Stomach smooth muscle (tissue), 2 donors: ENCODE measurements around the gene MED8.

ENCODE experiments used
- H3K27ac ChIP-seq: one replicate; pipeline ENCODE4 v1.7.0; 2013; ENCODE audit warnings: mild to moderate bottlenecking, low read length, inconsistent platforms
- H3K27me3 ChIP-seq, 2 donors: one replicate each; pipeline ENCODE4 v1.7.0; 2013; ENCODE audit warnings: low read length in 2 of 2; ENCODE audit not compliant: insufficient read depth in 2 of 2, control insufficient read depth in 1 of 2
- H3K36me3 ChIP-seq, 2 donors: one replicate each; pipeline ENCODE4 v1.7.0; 2013; ENCODE audit warnings: low read length in 2 of 2; ENCODE audit not compliant: control insufficient read depth in 2 of 2, insufficient read depth in 2 of 2
- H3K4me1 ChIP-seq: one replicate; pipeline ENCODE4 v1.7.0; 2013; ENCODE audit warnings: low read length; ENCODE audit not compliant: control insufficient read depth, insufficient read depth
- H3K4me3 ChIP-seq, 2 donors: one replicate each; pipeline ENCODE4 v1.7.0; 2013; ENCODE audit warnings: low read length in 2 of 2
- H3K9ac ChIP-seq, 2 donors: one replicate each; pipeline ENCODE4 v1.7.0; 2013; ENCODE audit warnings: low read length in 2 of 2, mild to moderate bottlenecking in 1 of 2
- H3K9me3 ChIP-seq, 2 donors: one replicate each; pipeline ENCODE4 v1.7.0; 2013; ENCODE audit warnings: low read length in 2 of 2; ENCODE audit not compliant: control insufficient read depth in 2 of 2
- donor health status: healthy.
- donor health status: Pancreatic carcinoma.

Gene MED8

GRCh38 chr1:43367904-43368645, 21.5 kb downstream of the MED8 start, which contains the start of gene ELOVL1:
ELOVL1 (minus strand) TSS chr1:43368011; CDS start chr1:43365609, 2,402 bp downstream.
- Histone ChIP-seq H3K9me3 (no peaks in the 10 kb centered on the region), H3K4me3 (peak within 1 kb of the TSS; percentile 78 to 83), H3K9ac (peak within 1 kb of the TSS; percentile 83 to 86), H3K4me1 (peaks cover 23% of the 10 kb centered on the region), H3K27ac (peak within 1 kb of the TSS; percentile 79), H3K27me3 (no peaks in the 10 kb centered on the region), H3K36me3 (peaks cover 26 to 27% of the 10 kb centered on the region in 2 donors)

GRCh38 chr1:43367026-43367903, 22.3 kb downstream of the MED8 start:
- Histone ChIP-seq H3K27me3 (no peaks in the 10 kb centered on the region), H3K27ac (peak overlapping the region; percentile 70), H3K4me3 (peak overlapping the region; percentile 78 to 83), H3K4me1 (peaks cover 23% of the 10 kb centered on the region), H3K9me3 (no peaks in the 10 kb centered on the region), H3K36me3 (peaks cover 23 to 28% of the 10 kb centered on the region in 2 donors), H3K9ac (peak overlapping the region; percentile 76 to 83)

GRCh38 chr1:43366601-43367025, 23.0 kb downstream of the MED8 start:
- Histone ChIP-seq H3K27ac (peak overlapping the region; percentile 70), H3K4me3 (peak overlapping the region; percentile 78 to 83), H3K27me3 (no peaks in the 10 kb centered on the region), H3K36me3 (peaks cover 23 to 30% of the 10 kb centered on the region in 2 donors), H3K9me3 (no peaks in the 10 kb centered on the region), H3K4me1 (peaks cover 23% of the 10 kb centered on the region), H3K9ac (peak overlapping the region; percentile 76 to 83)

GRCh38 chr1:43366179-43366578, 23.4 kb downstream of the MED8 start:
- Histone ChIP-seq H3K4me1 (peaks cover 23% of the 10 kb centered on the region), H3K9me3 (no peaks in the 10 kb centered on the region), H3K9ac (peak overlapping the region in 1 of 2 donors; percentile 36), H3K4me3 (peak overlapping the region in 1 of 2 donors; percentile 83), H3K27ac (peak overlapping the region; percentile 70), H3K27me3 (no peaks in the 10 kb centered on the region), H3K36me3 (peaks cover 21 to 33% of the 10 kb centered on the region in 2 donors)

GRCh38 chr1:43365678-43366077, 23.9 kb downstream of the MED8 start:
- no peaks in the 10 kb centered on the region for H3K27me3 ChIP-seq
- peaks cover 23% of the 10 kb centered on the region for H3K4me1 ChIP-seq
- H3K9ac ChIP-seq, result peak overlapping the region in 1 of 2 donors; percentile 36
- H3K36me3 ChIP-seq, result peaks cover 22 to 36% of the 10 kb centered on the region in 2 donors
- no peak overlapping the region for H3K4me3 ChIP-seq
- no peaks in the 10 kb centered on the region for H3K9me3 ChIP-seq
- peak overlapping the region; percentile 70 for H3K27ac ChIP-seq

- no peak overlapping the region for H3K4me3 ChIP-seq
- H3K27me3 ChIP-seq, result no peaks in the 10 kb centered on the region
- no peak overlapping the region for H3K9ac ChIP-seq
- H3K27ac ChIP-seq, result no peak overlapping the region
- H3K9me3 ChIP-seq, result no peaks in the 10 kb centered on the region
- H3K4me1 ChIP-seq, result peaks cover 26% of the 10 kb centered on the region
- H3K36me3 ChIP-seq, result peaks cover 22 to 36% of the 10 kb centered on the region in 2 donors
These were observed 25.6 kb downstream of the MED8 start for GRCh38 chr1:43363935-43364525.

- H3K9ac ChIP-seq, result no peak overlapping the region
These were observed 26.2 kb downstream of the MED8 start for GRCh38 chr1:43363283-43363934.

GRCh38 chr1:43360616-43361015, 29.0 kb downstream of the MED8 start:
- peaks cover 22 to 36% of the 10 kb centered on the region in 2 donors for H3K36me3 ChIP-seq
- H3K27me3 ChIP-seq, result no peaks in the 10 kb centered on the region
- H3K9ac ChIP-seq, result no peak overlapping the region
- no peaks in the 10 kb centered on the region for H3K9me3 ChIP-seq
- H3K4me1 ChIP-seq, result peaks cover 13% of the 10 kb centered on the region
- no peak overlapping the region for H3K27ac ChIP-seq
- no peak overlapping the region for H3K4me3 ChIP-seq

More at GRCh38 chr1:43363283-43363934, 26.2 kb downstream of the MED8 start:
- no peaks in the 10 kb centered on the region for H3K9me3 ChIP-seq
- no peaks in the 10 kb centered on the region for H3K27me3 ChIP-seq
- peaks cover 22% of the 10 kb centered on the region for H3K4me1 ChIP-seq
- no peak overlapping the region for H3K27ac ChIP-seq
- peaks cover 22 to 36% of the 10 kb centered on the region in 2 donors for H3K36me3 ChIP-seq
- no peak overlapping the region for H3K4me3 ChIP-seq

GRCh38 chr1:43359696-43360095, 29.9 kb downstream of the MED8 start:
- peaks cover 13% of the 10 kb centered on the region for H3K4me1 ChIP-seq
- H3K27ac ChIP-seq, result no peak overlapping the region
- no peak overlapping the region for H3K4me3 ChIP-seq
- no peaks in the 10 kb centered on the region for H3K9me3 ChIP-seq
- H3K27me3 ChIP-seq, result no peaks in the 10 kb centered on the region
- no peak overlapping the region for H3K9ac ChIP-seq
- peaks cover 16 to 27% of the 10 kb centered on the region in 2 donors for H3K36me3 ChIP-seq
